ENCODE results near the gene ITGB2. TPM values are rescaled to one million over a fixed set of nuclear protein-coding genes. Genes with fewer than 3 reads are reported as not detected.
A peak's percentile ranks its signal among the peaks of the same experiment; 100 is the strongest.

ITGB2 gene
- total RNA-seq, 1 experiment from 2014 or later, result 6.0 TPM

GRCh38 chr21:44940116-44940631 is 19.5 kb upstream of the ITGB2 start:
- Histone ChIP-seq H3K4me3 (peak overlapping the region; percentile 74), H3K36me3 (ENCODE audit: low read depth) (no peaks in the 10 kb centered on the region), H3K9me3 (ENCODE audit: insufficient read depth, low read depth) (no peaks in the 10 kb centered on the region), H3K79me2 (ENCODE audit: low read depth) (peaks cover 42% of the 10 kb centered on the region), H3F3A (ENCODE audit: insufficient read depth, low read depth) (no peaks in the 10 kb centered on the region; the same call in 1 of the 2 replicates), H4K20me1 (ENCODE audit: insufficient read depth) (peaks cover 15% of the 10 kb centered on the region), H3K9me2 (ENCODE audit: insufficient read depth) (no peaks in the 10 kb centered on the region), H3K27ac (no peak overlapping the region), H3K4me2 (peak overlapping the region; percentile 91), H2AFZ (peak overlapping the region; percentile 84), H3K4me1 (replicated peaks; ENCODE audit: insufficient read depth) (peaks cover 18% of the 10 kb centered on the region), H3K27me3 (ENCODE audit: insufficient read depth, low read depth) (no peaks in the 10 kb centered on the region)
- CTCF ChIA-PET, result interaction anchor here (0.6 to 0.7 kb wide), 2 partner anchors 65 to 187 kb away, joined by 3 to 6 read pairs; no protein-coding TSS in a partner anchor
- TF ChIP-seq, protein P1, sequence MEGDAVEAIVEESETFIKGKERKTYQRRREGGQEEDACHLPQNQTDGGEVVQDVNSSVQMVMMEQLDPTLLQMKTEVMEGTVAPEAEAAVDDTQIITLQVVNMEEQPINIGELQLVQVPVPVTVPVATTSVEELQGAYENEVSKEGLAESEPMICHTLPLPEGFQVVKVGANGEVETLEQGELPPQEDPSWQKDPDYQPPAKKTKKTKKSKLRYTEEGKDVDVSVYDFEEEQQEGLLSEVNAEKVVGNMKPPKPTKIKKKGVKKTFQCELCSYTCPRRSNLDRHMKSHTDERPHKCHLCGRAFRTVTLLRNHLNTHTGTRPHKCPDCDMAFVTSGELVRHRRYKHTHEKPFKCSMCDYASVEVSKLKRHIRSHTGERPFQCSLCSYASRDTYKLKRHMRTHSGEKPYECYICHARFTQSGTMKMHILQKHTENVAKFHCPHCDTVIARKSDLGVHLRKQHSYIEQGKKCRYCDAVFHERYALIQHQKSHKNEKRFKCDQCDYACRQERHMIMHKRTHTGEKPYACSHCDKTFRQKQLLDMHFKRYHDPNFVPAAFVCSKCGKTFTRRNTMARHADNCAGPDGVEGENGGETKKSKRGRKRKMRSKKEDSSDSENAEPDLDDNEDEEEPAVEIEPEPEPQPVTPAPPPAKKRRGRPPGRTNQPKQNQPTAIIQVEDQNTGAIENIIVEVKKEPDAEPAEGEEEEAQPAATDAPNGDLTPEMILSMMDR (conservative IDR thresholded peaks at IDR 0.05), result no peak
- TF ChIP-seq EZH2 (IDR thresholded peaks at IDR 0.05; ENCODE audit: low read depth), result no peak
- POLR2A ChIA-PET (ENCODE audit: unreplicated experiment), result interaction anchor here (0.7 kb wide), 1 partner anchor 12 kb away, joined by 6 read pairs; no protein-coding TSS in a partner anchor
- DNase-seq, result no peak
- BruUV-seq (replicated peaks), result no TSS peak
- intact Hi-C loops (cut with micrococcal nuclease; ENCODE audit: unreplicated experiment), result no loop called here

DNA sequence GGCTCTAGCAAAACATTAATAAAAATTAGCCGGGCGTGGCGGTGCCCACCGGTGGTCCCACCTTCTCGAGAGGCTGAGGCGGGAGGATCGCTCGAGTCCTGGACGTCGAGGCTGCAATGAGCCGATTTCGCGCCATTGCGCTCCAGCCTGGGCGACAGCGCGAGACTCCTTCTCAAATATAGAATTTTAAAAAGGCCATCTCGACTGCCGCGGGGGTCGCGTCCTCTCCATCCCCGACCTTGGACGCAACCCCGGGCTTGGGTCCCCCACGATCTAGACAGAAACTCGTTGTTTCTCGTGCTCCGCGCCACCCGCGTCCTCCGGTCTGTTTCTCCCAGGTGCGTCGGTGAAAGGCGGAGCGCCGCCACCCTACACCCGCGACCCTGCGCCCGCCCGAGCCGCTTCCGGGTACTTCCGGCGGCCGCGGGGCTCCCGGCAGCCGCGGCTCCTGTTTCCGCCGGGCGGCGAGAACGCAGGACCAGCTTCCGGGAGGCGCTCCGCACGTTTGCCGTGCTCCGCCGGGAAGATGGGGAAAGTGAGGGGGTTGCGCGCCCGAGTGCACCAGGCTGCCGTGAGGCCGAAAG is 18.9 kb upstream of the ITGB2 start, which contains the start of gene SLX9:
Gene SLX9, plus strand, starts transcription at position 498 of the 584 bp plus-strand sequence. Its CDS starts 29 bp downstream, at position 527.
- BruUV-seq (replicated peaks), result no TSS peak
- POLR2A ChIA-PET (ENCODE audit: unreplicated experiment), result no interaction called here
- DNase-seq, result peak; percentile 55 to 80
- TF ChIP-seq, protein P1 (conservative IDR thresholded peaks at IDR 0.05), result no peak
- TF ChIP-seq EZH2 (IDR thresholded peaks at IDR 0.05; ENCODE audit: low read depth), result no peak
- peak within 1 kb of the TSS; percentile 84 for H2AFZ ChIP-seq
- no peaks in the 10 kb centered on the region for H3K27me3 ChIP-seq (ENCODE audit: insufficient read depth, low read depth)
- H4K20me1 ChIP-seq (ENCODE audit: insufficient read depth), result peaks cover 15% of the 10 kb centered on the region
- H3K4me2 ChIP-seq, result peak within 1 kb of the TSS; percentile 91
- peaks cover 18% of the 10 kb centered on the region for H3K4me1 ChIP-seq (replicated peaks; ENCODE audit: insufficient read depth)
- H3K9me2 ChIP-seq (ENCODE audit: insufficient read depth), result no peaks in the 10 kb centered on the region
- no peaks in the 10 kb centered on the region; the same call in 1 of the 2 replicates for H3F3A ChIP-seq (ENCODE audit: insufficient read depth, low read depth)
- intact Hi-C loops (cut with micrococcal nuclease; ENCODE audit: unreplicated experiment), result loop anchor here (10.0 kb wide), 1 partner anchor 425 kb away; no protein-coding TSS in a partner anchor
- H3K79me2 ChIP-seq (ENCODE audit: low read depth), result peaks cover 42% of the 10 kb centered on the region
- H3K36me3 ChIP-seq (ENCODE audit: low read depth), result no peaks in the 10 kb centered on the region
- CTCF ChIA-PET, result no interaction called here
- peak within 1 kb of the TSS; percentile 74 for H3K4me3 ChIP-seq
- no peaks in the 10 kb centered on the region for H3K9me3 ChIP-seq (ENCODE audit: insufficient read depth, low read depth)
- H3K27ac ChIP-seq, result 0 out of 2 replicates have a peak within 1 kb of the TSS, but pooled peaks have one; percentile 34

GRCh38 chr21:44938772-44939531 is 18.3 kb upstream of the ITGB2 start:
- peaks cover 18% of the 10 kb centered on the region for H3K4me1 ChIP-seq (replicated peaks; ENCODE audit: insufficient read depth)
- POLR2A ChIA-PET (ENCODE audit: unreplicated experiment), result no interaction called here
- H3K79me2 ChIP-seq (ENCODE audit: low read depth), result peaks cover 42% of the 10 kb centered on the region
- H3K36me3 ChIP-seq (ENCODE audit: low read depth), result no peaks in the 10 kb centered on the region
- peaks cover 15% of the 10 kb centered on the region for H4K20me1 ChIP-seq (ENCODE audit: insufficient read depth)
- no peaks in the 10 kb centered on the region for H3K27me3 ChIP-seq (ENCODE audit: insufficient read depth, low read depth)
- peak overlapping the region; percentile 74 for H3K4me3 ChIP-seq
- no peaks in the 10 kb centered on the region for H3K9me3 ChIP-seq (ENCODE audit: insufficient read depth, low read depth)
- DNase-seq, result no peak
- no peak for TF ChIP-seq EZH2 (IDR thresholded peaks at IDR 0.05; ENCODE audit: low read depth)
- TF ChIP-seq, protein P1 (conservative IDR thresholded peaks at IDR 0.05), result no peak
- intact Hi-C loops (cut with micrococcal nuclease; ENCODE audit: unreplicated experiment), result loop anchor here (10.0 kb wide), 1 partner anchor 424 kb away; no protein-coding TSS in a partner anchor
- no peaks in the 10 kb centered on the region for H3K9me2 ChIP-seq (ENCODE audit: insufficient read depth)
- H3F3A ChIP-seq (ENCODE audit: insufficient read depth, low read depth), result no peaks in the 10 kb centered on the region; the same call in 1 of the 2 replicates
- H2AFZ ChIP-seq, result peak overlapping the region; percentile 84
- H3K4me2 ChIP-seq, result peak overlapping the region; percentile 91
- 0 out of 2 replicates have a peak overlapping the region, but pooled peaks have one; percentile 34 for H3K27ac ChIP-seq
- CTCF ChIA-PET, result no interaction called here
- TSS peak; percentile 71 for BruUV-seq (replicated peaks)
